H1 (cell line): Measurements from ENCODE around the gene PGBD5. TPM values are rescaled to one million over a fixed set of nuclear protein-coding genes. Genes with fewer than 3 reads are reported as not detected.

Experiments
- POLR2A ChIP-seq, 2 experiments: IDR thresholded peaks; 1 replicate in 1 of 2; 2 replicates in 1 of 2; pipeline ENCODE4 v1.6.1; 2011; ENCODE audit warnings: low read depth in 2 of 2, low read length in 2 of 2, mild to moderate bottlenecking in 2 of 2; ENCODE audit errors: control extremely low read depth in 1 of 2
- POU5F1 ChIP-seq: IDR thresholded peaks from 2 replicates; pipeline ENCODE4 v1.6.1; 2011; ENCODE audit warnings: low read depth, mild to moderate bottlenecking, low read length, moderate library complexity
- polyA plus RNA-seq, 7 experiments: library from polyadenylated mRNA; depleted of rRNA in 3 of 7; stranded (reverse) in 5 of 7; unstranded in 2 of 7; fragments of >200 nt in 5 of 7; fragments of 200-250 nt in 2 of 7; gene quantifications; 1 replicate in 5 of 7; 2 replicates in 1 of 7; 4 replicates in 1 of 7; pipeline versions ENCODE4 v1.2.1 to v1.2.3, GENCODE V29; 2011 to 2013; ENCODE audit warnings: missing spikeins in 2 of 7, mixed read lengths in 2 of 7
- total RNA-seq: library from RNA; stranded (reverse); fragmentation: NEBNext Ultra II Directional; extraction: Animal tissue kit (Norgen Biotek cat#: 25700); gene quantifications from 2 replicates; pipeline ENCODE4 v1.2.1, GENCODE V29; 2021

The PGBD5 gene
- total and polyA plus RNA-seq, 2 of the 8 experiments (the other 6 are each of a cell fraction or from before 2014, with no cell fraction given): 16.3 to 18.4 TPM

GRCh38 chr1:230301322-230301721 lies 124.8 kb downstream of the PGBD5 start (continued):
- TF ChIP-seq POU5F1 (no peak), POLR2A (IDR thresholded peaks at IDR 0.05; ENCODE audit: control extremely low read depth in 1 of 2, low read depth in 2 of 2, low read length in 2 of 2) (no peak)
